GM12892 (cell line): ENCODE data around the gene TSPEAR.

ENCODE experiments used
- POLR2A ChIP-seq: IDR thresholded peaks from 2 replicates; pipeline ENCODE4 v1.6.1; 2011; ENCODE audit warnings: low read depth, low read length, control low read depth
- POLR2AphosphoS5 ChIP-seq: IDR thresholded peaks from 2 replicates; pipeline ENCODE4 v1.6.1; 2011; ENCODE audit warnings: low read depth, low read length, control low read depth
- TAF1 ChIP-seq: IDR thresholded peaks from 2 replicates; pipeline ENCODE4 v1.6.1; 2011; ENCODE audit warnings: low read depth, mild to moderate bottlenecking, control low read depth, low read length, borderline replicate concordance

- TF ChIP-seq POLR2A, result no peak
- no peak for TF ChIP-seq TAF1
- TF ChIP-seq POLR2AphosphoS5, result no peak
These were observed 129.3 kb downstream of the TSPEAR start for GRCh38 chr21:44582055-44582454.
